PFSK-1 (cell line): Measurements from ENCODE around the gene GPC6.

Experiments used
- FOXP2 ChIP-seq: optimal IDR thresholded peaks from 2 replicates; pipeline ENCODE3; 2011; ENCODE audit warnings: borderline replicate concordance, control low read depth, inconsistent platforms; ENCODE audit not compliant: insufficient read depth; ENCODE audit errors: extremely low read length, extremely low read depth
- POLR2AphosphoS5 ChIP-seq: IDR thresholded peaks from 2 replicates; pipeline ENCODE4 v1.6.1; 2012; ENCODE audit warnings: low read depth, mild to moderate bottlenecking, control low read depth, low read length, moderate library complexity
- SIN3A ChIP-seq: IDR thresholded peaks from 2 replicates; pipeline ENCODE4 v1.6.1; 2012; ENCODE audit warnings: mild to moderate bottlenecking, low read length, moderate library complexity, borderline replicate concordance; ENCODE audit not compliant: insufficient read depth
- TAF1 ChIP-seq: IDR thresholded peaks from 2 replicates; pipeline ENCODE4 v1.6.1; 2012; ENCODE audit warnings: low read length, control low read depth, borderline replicate concordance; ENCODE audit not compliant: insufficient read depth
- TF ChIP-seq, protein P1 (sequence below), 2 experiments: IDR thresholded peaks; 2 replicates each; pipeline versions ENCODE4 v1.6.1 to v1.8.0; 2011 to 2012; ENCODE audit warnings: low read depth in 2 of 2, low read length in 2 of 2, control low read depth in 1 of 2, inconsistent platforms in 1 of 2, mild to moderate bottlenecking in 1 of 2, moderate library complexity in 1 of 2; ENCODE audit not compliant: insufficient read depth in 1 of 2

GPC6 gene

DNA sequence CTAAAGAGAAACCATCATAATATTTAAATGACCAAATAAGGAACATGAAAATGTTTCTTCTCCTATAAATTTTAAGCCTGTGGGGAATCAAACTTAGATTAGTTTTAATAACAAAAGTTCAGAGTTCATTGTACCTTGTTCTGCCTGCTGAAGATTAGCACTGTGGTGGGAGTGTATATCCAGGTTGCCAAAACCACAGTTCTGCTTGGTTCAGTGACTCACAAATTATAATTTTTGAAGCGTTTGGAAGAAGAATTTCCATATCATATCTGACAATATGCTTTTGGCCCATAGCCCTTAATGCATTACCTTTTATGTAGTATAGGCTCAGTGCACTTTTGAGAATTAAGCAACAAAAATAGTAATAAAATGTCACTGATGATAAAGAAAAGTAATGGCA is 545.2 kb downstream of the GPC6 start:
- TF ChIP-seq POLR2AphosphoS5 (no peak), FOXP2 (no peak), SIN3A (no peak), TAF1 (no peak)
- TF ChIP-seq, protein P1, sequence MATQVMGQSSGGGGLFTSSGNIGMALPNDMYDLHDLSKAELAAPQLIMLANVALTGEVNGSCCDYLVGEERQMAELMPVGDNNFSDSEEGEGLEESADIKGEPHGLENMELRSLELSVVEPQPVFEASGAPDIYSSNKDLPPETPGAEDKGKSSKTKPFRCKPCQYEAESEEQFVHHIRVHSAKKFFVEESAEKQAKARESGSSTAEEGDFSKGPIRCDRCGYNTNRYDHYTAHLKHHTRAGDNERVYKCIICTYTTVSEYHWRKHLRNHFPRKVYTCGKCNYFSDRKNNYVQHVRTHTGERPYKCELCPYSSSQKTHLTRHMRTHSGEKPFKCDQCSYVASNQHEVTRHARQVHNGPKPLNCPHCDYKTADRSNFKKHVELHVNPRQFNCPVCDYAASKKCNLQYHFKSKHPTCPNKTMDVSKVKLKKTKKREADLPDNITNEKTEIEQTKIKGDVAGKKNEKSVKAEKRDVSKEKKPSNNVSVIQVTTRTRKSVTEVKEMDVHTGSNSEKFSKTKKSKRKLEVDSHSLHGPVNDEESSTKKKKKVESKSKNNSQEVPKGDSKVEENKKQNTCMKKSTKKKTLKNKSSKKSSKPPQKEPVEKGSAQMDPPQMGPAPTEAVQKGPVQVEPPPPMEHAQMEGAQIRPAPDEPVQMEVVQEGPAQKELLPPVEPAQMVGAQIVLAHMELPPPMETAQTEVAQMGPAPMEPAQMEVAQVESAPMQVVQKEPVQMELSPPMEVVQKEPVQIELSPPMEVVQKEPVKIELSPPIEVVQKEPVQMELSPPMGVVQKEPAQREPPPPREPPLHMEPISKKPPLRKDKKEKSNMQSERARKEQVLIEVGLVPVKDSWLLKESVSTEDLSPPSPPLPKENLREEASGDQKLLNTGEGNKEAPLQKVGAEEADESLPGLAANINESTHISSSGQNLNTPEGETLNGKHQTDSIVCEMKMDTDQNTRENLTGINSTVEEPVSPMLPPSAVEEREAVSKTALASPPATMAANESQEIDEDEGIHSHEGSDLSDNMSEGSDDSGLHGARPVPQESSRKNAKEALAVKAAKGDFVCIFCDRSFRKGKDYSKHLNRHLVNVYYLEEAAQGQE (IDR thresholded peaks at IDR 0.05; ENCODE audit: insufficient read depth in 1 of 2, low read depth in 2 of 2, low read length in 2 of 2): no peak

DNA sequence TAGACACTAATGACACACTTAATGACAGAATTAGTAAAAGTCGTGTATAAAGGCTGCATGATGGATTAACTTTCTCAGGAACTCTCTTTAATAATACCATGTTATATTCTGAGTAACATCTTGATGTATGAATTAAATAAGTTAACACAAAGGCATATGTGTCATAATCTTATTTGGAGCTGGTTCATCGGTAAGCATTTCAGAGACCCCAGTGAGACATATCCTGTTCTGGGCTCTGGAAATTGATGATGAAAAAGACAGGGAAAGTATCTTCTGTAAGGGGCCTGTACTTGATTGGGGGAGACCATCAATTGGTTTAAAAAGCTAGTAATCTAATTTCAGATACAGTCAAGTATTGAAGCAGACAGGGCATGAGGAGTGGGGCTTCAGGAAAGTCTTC is 547.9 kb downstream of the GPC6 start:
- TF ChIP-seq POLR2AphosphoS5 (no peak), SIN3A (no peak), FOXP2 (no peak), TAF1 (no peak)
- TF ChIP-seq, protein P1 (IDR thresholded peaks at IDR 0.05; ENCODE audit: insufficient read depth in 1 of 2, low read depth in 2 of 2, low read length in 2 of 2): no peak

DNA sequence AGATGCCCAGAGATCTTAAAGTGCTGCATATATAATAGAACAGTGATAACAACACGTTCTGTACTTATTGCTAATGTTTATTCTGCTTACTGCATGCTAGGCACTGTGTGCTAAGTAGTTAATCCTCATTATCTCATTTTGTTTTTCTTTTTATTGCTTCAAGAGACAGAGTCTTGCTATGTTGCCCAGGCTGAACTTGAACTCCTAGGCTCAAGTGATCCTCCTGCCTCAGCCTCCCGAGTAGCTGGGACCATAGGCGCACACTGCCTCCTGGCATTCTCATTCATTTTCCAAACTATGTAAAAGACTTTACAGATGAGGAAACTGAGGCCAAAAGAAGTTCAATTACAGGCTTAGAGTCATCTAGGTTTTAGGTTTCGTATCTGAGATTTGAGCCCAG is 548.4 kb downstream of the GPC6 start:
- TF ChIP-seq SIN3A: no peak
- TF ChIP-seq TAF1: no peak
- TF ChIP-seq FOXP2: no peak
- TF ChIP-seq POLR2AphosphoS5: no peak
- TF ChIP-seq, protein P1 (IDR thresholded peaks at IDR 0.05; ENCODE audit: insufficient read depth in 1 of 2, low read depth in 2 of 2, low read length in 2 of 2): no peak

DNA sequence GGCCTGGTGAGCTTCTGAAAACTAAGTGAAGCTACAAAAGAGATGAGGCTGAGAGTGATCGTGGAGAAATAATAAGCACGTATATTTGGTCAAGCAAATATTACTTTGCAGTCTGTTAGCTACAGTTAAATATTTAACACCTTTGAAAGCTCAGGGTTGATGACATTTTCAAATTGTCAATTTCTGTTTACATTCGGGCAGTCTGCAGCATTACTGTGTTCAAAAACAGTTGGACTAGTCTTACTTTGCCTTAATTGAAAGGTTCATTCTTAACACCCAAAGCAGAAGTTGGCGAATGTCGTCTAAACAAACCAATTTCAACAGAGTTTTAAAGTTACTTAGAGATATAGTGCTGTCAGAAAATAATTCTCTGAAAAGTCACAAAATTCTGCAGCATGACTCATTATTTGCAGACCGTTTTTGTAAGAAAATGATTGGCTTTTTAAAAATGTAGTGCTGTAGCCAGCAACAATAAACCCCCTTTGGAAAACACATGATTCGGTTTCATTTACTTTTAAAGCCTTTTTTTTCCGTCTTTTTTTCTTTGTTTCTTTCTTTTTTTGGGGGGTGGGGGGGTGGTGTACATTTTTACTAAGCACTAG is 549.0 kb downstream of the GPC6 start:
- TF ChIP-seq, protein P1 (IDR thresholded peaks at IDR 0.05; ENCODE audit: insufficient read depth in 1 of 2, low read depth in 2 of 2, low read length in 2 of 2): no peak
- no peak for TF ChIP-seq TAF1
- no peak for TF ChIP-seq SIN3A
- TF ChIP-seq FOXP2: no peak
- TF ChIP-seq POLR2AphosphoS5: no peak

DNA sequence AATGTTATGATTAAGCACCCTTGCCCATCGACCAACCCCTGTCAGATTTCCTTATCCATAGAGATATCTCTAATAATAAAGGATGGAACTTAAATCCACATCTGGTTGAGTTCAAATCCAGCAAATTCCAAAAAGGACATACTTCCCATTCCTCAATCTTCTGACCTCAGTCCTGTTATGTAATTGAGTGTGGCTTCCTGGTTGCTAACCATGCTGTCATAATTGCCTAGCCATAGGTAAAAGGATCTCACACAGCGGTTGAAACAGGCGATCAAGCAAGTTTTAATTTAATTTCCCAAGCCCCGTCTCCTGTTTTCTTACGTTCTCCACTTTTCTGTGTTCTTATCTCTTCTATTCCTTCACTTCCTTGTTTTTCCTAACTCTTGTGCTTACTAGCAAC is 550.3 kb downstream of the GPC6 start:
- no peak for TF ChIP-seq TAF1
- no peak for TF ChIP-seq FOXP2
- TF ChIP-seq, protein P1 (IDR thresholded peaks at IDR 0.05; ENCODE audit: insufficient read depth in 1 of 2, low read depth in 2 of 2, low read length in 2 of 2): no peak
- TF ChIP-seq POLR2AphosphoS5: no peak
- no peak for TF ChIP-seq SIN3A
